Esophagus (tissue), 2 donors: ENCODE measurements around the gene ACOX2. TPM values are rescaled to one million over a fixed set of nuclear protein-coding genes. Genes with fewer than 3 reads are reported as not detected.

Experiments used
- H3K27ac ChIP-seq, 2 donors: one replicate each; pipeline ENCODE4 v1.5.1; 2013; ENCODE audit warnings: low read depth in 2 of 2, mild to moderate bottlenecking in 2 of 2, inconsistent platforms in 1 of 2, low read length in 1 of 2, moderate library complexity in 1 of 2
- H3K27me3 ChIP-seq, 2 donors: one replicate each; pipeline ENCODE4 v1.6.1; 2013; ENCODE audit warnings: low read length in 2 of 2, control low read depth in 1 of 2, mild to moderate bottlenecking in 1 of 2; ENCODE audit not compliant: insufficient read depth in 2 of 2, control insufficient read depth in 1 of 2
- H3K36me3 ChIP-seq, 2 donors: one replicate each; pipeline ENCODE4 v1.6.1; 2013; ENCODE audit warnings: low read length in 1 of 2; ENCODE audit not compliant: control insufficient read depth in 2 of 2, insufficient read depth in 2 of 2
- H3K4me1 ChIP-seq, 2 donors: one replicate each; pipeline ENCODE4 v1.6.1; 2013; ENCODE audit warnings: low read length in 1 of 2; ENCODE audit not compliant: control insufficient read depth in 2 of 2, insufficient read depth in 2 of 2
- H3K4me3 ChIP-seq, 2 donors: one replicate each; pipeline ENCODE4 v1.5.1; 2013; ENCODE audit warnings: low read length in 2 of 2, mild to moderate bottlenecking in 2 of 2, low read depth in 1 of 2, moderate library complexity in 1 of 2
- H3K9me3 ChIP-seq, 2 donors: one replicate each; pipeline ENCODE4 v1.6.1; 2013; ENCODE audit warnings: mild to moderate bottlenecking in 2 of 2, low read depth in 1 of 2, low read length in 1 of 2, moderate library complexity in 1 of 2; ENCODE audit not compliant: control insufficient read depth in 2 of 2, insufficient read depth in 1 of 2
- WGBS, 2 donors: extraction: QIAGEN DNeasy Blood & Tissue Kit; methylation state at CpG; one replicate each; pipeline ENCODE4 v1.1.7; 2013; 5-methylcytosine and 5-hydroxymethylcytosine counted together
- polyA plus RNA-seq, 2 donors: library from polyadenylated mRNA; stranded (reverse); fragments of 200-250 nt; gene quantifications; one replicate each; pipeline ENCODE4 v1.2.3, GENCODE V29; 2013
- donor health status: healthy with polysubstance abuse.
- donor health status: Bipolar disorder and iron deficiency.

ACOX2 gene
- polyA plus RNA-seq, 2 donors, result 13.9 to 19.7 TPM

DNA sequence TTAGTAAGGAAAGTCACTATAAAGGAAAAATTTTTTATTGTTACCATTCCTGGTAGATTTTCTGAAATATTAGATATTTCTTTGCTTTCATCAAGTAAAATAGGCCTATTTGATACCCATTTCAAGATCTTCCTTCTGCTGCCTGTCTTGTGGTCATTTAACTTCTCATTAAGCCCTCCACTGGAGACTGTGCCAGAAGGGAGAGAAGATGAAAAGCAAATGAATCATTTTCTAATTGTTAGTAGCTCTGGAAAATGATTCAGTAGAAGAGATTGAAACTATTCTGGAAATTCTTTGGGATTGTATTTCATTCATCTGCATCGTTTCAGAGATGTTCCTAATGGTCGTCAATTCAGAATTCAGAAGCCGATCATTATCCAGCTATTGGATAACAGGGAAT lies 41.9 kb downstream of the ACOX2 start:
- H3K27ac ChIP-seq, result no peak overlapping the region
- WGBS, 2 donors, result 53 to 65% methylated on average over 3 of the region's 3 CpGs
- H3K27me3 ChIP-seq, result no peaks in the 10 kb centered on the region
- H3K4me3 ChIP-seq, result no peak overlapping the region
- no peaks in the 10 kb centered on the region for H3K36me3 ChIP-seq
- no peaks in the 10 kb centered on the region for H3K9me3 ChIP-seq
- peaks cover 3 to 6% of the 10 kb centered on the region in 2 donors for H3K4me1 ChIP-seq

DNA sequence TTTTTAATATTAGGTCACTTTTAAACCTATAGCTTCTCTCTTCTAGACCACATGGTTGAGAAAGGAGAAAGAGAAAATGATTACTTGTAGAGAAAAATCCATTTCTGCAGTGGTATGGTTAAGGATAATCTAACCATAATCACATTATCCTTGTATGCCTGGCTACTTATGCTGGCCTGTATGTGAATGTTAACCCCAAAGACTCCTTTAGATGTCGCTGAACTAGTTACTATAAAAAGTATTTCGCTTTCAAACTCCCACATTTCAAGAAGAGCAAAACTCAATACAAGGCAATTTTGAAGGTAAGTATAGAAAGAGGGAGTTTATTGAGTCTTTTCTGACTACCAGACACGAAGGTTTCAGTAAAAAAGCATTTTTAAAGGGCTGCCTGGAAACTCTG lies 42.9 kb downstream of the ACOX2 start:
- 44 to 59% methylated on average over 3 of the region's 3 CpGs for WGBS, 2 donors
- no peaks in the 10 kb centered on the region for H3K36me3 ChIP-seq
- no peaks in the 10 kb centered on the region for H3K9me3 ChIP-seq
- H3K4me3 ChIP-seq, result peak overlapping the region in 1 of 2 donors; percentile 89
- peaks cover 3 to 6% of the 10 kb centered on the region in 2 donors for H3K4me1 ChIP-seq
- no peak overlapping the region for H3K27ac ChIP-seq
- no peaks in the 10 kb centered on the region for H3K27me3 ChIP-seq

DNA sequence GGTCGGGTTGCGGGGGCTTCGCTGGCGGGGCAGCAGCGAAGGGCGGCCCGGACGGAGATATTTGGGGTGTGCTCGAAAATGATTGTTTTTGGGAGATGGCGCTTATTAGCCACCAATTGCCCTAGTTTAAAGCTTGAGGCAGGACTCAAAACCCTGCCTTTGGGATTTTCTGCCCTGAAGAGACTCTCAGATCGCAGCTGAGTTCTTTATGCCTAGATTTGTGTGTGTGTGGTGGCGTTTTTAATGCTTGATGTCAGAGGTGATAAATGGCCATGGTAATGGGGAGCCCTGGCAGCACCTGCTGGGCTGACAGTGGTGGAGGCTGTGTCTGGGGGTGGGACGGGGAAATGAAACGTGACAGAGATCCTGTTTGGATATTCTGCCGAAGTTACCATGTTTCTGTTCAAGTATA lies 44.5 kb downstream of the ACOX2 start:
- Histone ChIP-seq H3K27ac (peak overlapping the region; percentile 89 to 92), H3K36me3 (no peaks in the 10 kb centered on the region), H3K4me1 (peaks cover 3 to 9% of the 10 kb centered on the region in 2 donors), H3K9me3 (peaks cover 0 to 1% of the 10 kb centered on the region in 2 donors), H3K4me3 (peak overlapping the region; percentile 77 to 89), H3K27me3 (no peaks in the 10 kb centered on the region)
- 1 to 3% methylated on average over 15 of the region's 15 CpGs for WGBS, 2 donors

DNA sequence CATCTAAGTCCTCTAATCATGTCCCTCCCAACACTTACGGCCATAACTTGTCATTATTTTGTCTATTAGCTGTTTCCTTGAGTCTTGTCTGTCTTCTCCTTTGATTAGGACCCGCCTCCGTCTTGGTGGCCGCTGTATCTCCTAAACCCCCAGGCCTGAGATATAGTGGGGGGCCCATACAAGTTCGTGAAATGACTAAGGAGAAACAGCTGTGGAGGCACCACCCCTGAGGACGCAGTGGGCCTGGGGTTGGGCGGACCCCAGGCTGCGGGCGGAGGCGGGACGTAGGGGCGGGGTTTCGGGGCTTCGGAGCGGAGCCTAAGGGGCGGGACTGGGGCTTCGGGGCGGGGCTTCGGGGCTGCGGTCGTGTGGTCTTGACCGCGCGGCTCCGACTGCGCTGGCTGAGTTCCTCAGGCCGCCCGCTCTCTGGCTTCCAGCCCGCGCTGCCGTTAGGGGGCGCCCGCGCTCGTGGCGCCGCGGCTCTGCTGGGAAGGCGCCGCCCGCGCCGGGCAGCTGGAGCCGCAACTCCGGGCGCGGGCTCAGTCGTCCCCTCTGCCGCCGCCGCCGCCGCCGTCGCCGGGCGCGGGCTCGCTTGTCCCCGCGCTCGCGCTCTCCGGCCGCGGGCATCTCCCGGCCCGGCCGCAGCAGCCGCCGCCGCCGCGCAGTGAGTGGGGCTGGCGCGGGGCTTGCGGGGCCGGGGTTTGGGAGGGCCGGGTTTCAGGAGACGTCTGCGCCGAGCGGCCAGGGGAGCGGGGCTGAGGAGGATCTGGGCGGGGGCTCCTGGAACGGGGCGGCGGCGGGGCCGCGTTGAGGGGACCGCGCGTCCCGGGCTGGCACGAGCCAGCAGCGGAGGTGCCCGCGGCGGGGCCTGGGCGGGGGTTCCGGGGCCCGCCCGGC lies 45.2 kb downstream of the ACOX2 start, which contains the start of gene KCTD6:
Gene KCTD6, plus strand, starts transcription at position 591 of the 897 bp plus-strand sequence. CDS start 6,660 bp downstream, outside the sequence.
- peaks cover 0 to 2% of the 10 kb centered on the region in 2 donors for H3K9me3 ChIP-seq
- H3K4me1 ChIP-seq, result peaks cover 3 to 16% of the 10 kb centered on the region in 2 donors
- 1% methylated on average over 65 to 104 of the region's 104 CpGs for WGBS, 2 donors
- H3K27ac ChIP-seq, result peak within 1 kb of the TSS; percentile 89 to 92
- H3K27me3 ChIP-seq, result no peaks in the 10 kb centered on the region
- H3K4me3 ChIP-seq, result peak within 1 kb of the TSS; percentile 77 to 89
- no peaks in the 10 kb centered on the region for H3K36me3 ChIP-seq

DNA sequence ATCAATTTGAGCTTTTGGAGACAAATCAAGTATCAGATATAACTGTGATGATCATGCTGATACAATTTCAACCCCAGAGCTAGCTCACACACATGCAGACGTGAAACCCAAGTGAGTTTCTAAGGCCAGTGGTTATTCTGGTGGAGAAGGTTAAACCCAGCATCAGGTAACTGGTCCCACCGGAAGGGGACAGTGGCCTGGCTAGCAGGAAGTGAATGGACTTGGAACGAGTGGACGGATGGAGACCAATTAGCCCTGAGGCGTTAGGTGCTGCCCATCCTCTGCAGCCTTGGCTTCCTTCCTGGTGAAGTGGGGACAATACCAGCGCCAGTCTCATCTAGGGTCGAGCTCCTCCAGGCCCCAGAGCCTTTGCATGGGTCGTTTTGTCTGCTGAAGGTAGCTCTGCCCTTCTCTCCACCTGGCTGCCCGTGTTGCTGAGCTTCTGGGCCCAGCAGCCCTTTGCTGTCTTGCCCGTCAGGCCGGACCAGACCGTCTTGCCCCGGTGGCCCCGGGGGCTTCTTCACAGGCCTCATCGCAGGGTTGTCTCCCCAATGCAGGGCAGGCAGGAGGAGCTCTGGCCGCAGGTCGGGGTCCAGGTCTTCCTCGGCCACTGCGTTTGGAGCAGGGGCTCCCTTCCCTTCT lies 46.0 kb downstream of the ACOX2 start:
- Histone ChIP-seq H3K27ac (peak overlapping the region; percentile 64 to 88), H3K4me1 (peaks cover 3 to 16% of the 10 kb centered on the region in 2 donors), H3K4me3 (peak overlapping the region; percentile 47 to 89), H3K27me3 (no peaks in the 10 kb centered on the region), H3K9me3 (peaks cover 0 to 2% of the 10 kb centered on the region in 2 donors), H3K36me3 (no peaks in the 10 kb centered on the region)
- WGBS, 2 donors, result 72 to 74% methylated on average over 19 of the region's 19 CpGs

DNA sequence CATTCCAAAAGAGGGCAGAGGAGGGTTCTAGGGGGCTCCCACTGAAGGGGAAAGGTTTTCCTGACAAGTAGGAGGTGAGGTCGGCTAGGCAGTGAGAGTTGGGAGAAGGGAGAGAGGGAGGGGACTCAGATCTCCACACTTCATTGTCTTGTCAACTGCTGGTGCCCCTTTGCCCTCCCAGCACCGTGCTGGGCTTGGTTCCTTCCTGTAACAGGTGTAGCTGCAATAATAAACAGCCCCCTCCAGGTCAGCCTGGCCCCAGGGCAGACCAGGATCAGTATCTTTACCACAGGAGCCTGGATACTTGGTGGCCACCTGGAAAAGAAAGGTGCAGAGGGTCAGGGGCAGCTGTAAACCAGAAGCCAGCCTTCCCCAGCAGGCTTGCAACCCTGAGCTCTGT lies 48.0 kb downstream of the ACOX2 start:
- H3K27me3 ChIP-seq, result no peaks in the 10 kb centered on the region
- peaks cover 0 to 2% of the 10 kb centered on the region in 2 donors for H3K9me3 ChIP-seq
- 42 to 48% methylated on average over 2 of the region's 2 CpGs for WGBS, 2 donors
- no peak overlapping the region for H3K4me3 ChIP-seq
- H3K36me3 ChIP-seq, result no peaks in the 10 kb centered on the region
- H3K4me1 ChIP-seq, result peaks cover 3 to 16% of the 10 kb centered on the region in 2 donors
- no peak overlapping the region for H3K27ac ChIP-seq

DNA sequence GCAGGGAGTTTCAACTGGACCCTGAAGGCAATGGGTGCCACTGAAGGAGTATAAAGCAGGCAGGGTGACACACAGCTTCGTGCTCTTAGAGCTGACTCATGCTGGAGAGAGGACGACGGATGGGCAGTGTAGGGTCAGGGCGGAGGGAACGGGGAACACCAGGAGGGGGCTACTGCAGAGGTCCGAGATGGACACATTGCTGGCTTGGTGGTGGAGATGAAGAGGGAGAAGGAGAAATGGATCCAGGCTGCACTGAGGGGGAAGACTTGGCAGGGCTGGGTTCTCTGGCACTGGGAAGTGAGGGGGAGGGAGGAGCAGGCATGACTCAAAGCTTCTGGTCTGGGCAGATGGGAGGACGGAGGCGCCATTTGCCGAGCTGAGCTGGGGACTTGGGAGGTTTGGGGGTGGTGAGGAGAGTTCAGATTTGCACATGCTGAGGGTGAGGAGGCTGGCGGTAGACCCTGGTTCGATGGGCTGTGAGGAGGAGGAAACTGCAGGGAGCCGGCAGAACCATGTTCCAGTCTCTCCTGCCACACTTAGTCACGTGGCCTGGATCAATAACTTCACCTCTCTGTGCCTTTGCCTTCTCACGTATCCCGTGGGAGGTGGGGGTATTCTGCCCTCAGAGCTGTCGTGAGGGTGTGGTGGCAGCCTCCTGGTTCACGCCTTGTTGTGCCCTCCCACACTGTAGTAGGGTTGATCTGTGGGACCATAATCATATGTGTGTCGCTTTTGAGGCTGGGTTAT lies 49.7 kb downstream of the ACOX2 start:
- WGBS, 2 donors, result 53 to 58% methylated on average over 18 of the region's 18 CpGs
- H3K36me3 ChIP-seq, result no peaks in the 10 kb centered on the region

DNA sequence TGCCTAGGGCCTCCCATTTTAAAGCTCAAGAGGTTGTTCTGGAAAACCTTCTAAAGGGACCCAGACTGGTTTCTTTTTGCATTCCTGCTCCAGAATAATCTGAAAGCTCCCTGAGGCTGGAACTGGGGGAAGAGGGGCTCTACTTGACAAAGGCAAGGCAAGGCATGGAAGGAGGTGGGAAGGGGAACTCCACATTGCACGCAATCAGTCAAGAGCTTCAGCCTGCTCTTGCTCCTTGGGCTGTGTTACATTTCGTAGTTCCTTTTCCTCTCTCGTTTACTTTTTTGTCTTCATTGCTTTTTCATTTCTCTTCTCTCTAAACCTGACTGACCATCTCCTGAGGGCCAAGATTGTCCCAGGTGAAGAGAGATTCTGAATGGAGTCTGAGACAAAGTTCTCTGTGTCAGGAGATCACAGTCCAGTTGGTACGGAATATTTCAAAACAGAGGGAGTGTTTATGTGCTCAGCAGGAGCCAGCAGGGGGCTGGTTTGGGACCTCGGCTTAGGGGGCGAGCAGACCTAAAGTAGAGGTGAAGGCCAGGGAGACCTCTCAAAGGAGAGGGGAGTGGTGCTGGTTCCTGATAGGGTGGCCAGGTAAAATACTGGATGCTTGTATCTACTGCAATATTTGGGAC lies 51.1 kb downstream of the ACOX2 start:
- WGBS, 2 donors, result 83 to 90% methylated on average over 6 of the region's 6 CpGs
- H3K4me1 ChIP-seq, result peaks cover 1 to 12% of the 10 kb centered on the region in 2 donors
- H3K27ac ChIP-seq, result no peak overlapping the region
- H3K27me3 ChIP-seq, result no peaks in the 10 kb centered on the region
- H3K36me3 ChIP-seq, result no peaks in the 10 kb centered on the region
- H3K9me3 ChIP-seq, result peaks cover 0 to 2% of the 10 kb centered on the region in 2 donors
- no peak overlapping the region for H3K4me3 ChIP-seq

More for the DNA sequence above, 49.7 kb downstream of the ACOX2 start:
- H3K4me3 ChIP-seq, result peak overlapping the region in 1 of 2 donors; percentile 15
- H3K27me3 ChIP-seq, result no peaks in the 10 kb centered on the region
- H3K9me3 ChIP-seq, result peaks cover 0 to 2% of the 10 kb centered on the region in 2 donors
- H3K4me1 ChIP-seq, result peaks cover 3 to 16% of the 10 kb centered on the region in 2 donors
- H3K27ac ChIP-seq, result peak overlapping the region in 1 of 2 donors; percentile 35

DNA sequence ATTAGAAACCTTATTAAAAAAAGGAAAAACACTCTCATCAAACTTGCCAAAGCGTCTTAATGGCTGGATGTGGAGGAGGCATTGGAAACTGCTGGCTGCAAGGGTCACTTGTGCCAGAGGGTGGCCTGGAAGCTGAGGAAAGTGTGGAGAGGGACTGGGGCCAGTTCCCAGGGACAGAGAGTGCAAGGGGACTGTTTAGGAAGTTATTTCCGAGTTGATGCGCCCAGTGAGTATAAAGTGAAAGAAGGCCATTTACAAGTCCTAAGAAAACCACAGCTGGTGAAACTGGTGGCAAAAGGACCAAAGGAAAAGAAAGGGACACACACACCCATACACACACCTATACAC lies 52.3 kb downstream of the ACOX2 start:
- Histone ChIP-seq H3K4me1 (peaks cover 0 to 10% of the 10 kb centered on the region in 2 donors), H3K27ac (no peak overlapping the region), H3K4me3 (no peak overlapping the region), H3K27me3 (no peaks in the 10 kb centered on the region), H3K9me3 (peaks cover 0 to 5% of the 10 kb centered on the region in 2 donors), H3K36me3 (no peaks in the 10 kb centered on the region)
- 76 to 86% methylated on average over 3 of the region's 3 CpGs for WGBS, 2 donors
